Right ventricle myocardium superior (tissue), 1 donor: ENCODE results near the gene CIT. TPM values are rescaled to one million over a fixed set of nuclear protein-coding genes. Genes with fewer than 3 reads are reported as not detected.
A peak's percentile ranks its signal among the peaks of the same experiment; 100 is the strongest.
"Not testable (repeated sequence)": the region's sequence is repeated elsewhere in the genome, so short reads cannot be mapped to it uniquely, and the experiment has no call there.

Experiments
- ATAC-seq: fragments of 200-7000 bp; cut with Tn5 transposase; one replicate; pipeline ENCODE4 v1.9.1; 2020; ENCODE audit warnings: mild to moderate bottlenecking; ENCODE audit not compliant: poor library complexity
- DNase-seq: peaks from one replicate; pipeline ENCODE4 v3.0.0-alpha.2; 2020
- intact Hi-C: fragments of 100-400 bp; cut with DNase I; formaldehyde crosslinking; loops from one replicate; pipeline ENCODE4 v1.11.2; 2022
- total RNA-seq: library from RNA; stranded (reverse); fragmentation: NEBNext Ultra II Directional; extraction: Animal tissue kit (Norgen Biotek cat#: 25700); gene quantifications from one replicate; pipeline ENCODE4 v1.2.1, GENCODE V29; 2021
- donor health status: DM: no; HTN: yes; CAD: no; lungs with severe emphysema.

CIT gene
- total RNA-seq, 1 donor from 2014 or later: 2.6 TPM

DNA sequence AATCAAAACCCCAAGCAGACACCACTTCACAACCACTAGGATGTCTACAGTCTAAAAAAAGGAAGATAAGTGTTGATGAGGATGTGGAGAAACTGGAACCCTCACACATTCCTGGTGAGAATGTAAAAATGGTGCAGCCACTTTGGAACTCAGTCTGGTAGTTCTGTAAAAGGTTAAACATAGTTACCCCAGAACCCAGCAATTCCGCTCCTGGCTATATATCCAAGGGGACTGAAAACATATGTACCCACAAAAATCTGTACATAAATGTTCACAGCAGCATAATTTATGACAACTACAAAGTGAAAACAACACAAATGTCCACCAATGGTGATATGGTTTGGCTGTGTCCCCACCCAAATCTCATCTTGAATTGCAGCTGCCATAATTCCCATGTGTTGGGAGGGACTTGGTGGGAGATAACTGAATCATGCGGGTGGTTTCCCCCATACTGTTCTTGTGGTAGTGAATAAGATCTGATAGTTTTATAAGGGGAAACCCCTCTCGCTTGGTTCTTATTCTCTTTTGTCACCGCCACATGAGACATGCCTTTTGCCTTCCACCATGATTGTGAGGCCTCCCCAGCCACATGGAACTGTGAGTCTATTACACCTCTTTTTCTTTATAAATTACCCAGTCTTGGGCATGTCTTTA, 162.4 kb downstream of the CIT start:
- ATAC-seq: no peak
- intact Hi-C loops: no loop called here

GRCh38 chr12:119713551-119714031, 163.5 kb downstream of the CIT start:
- ATAC-seq (no peak), DNase-seq (no peak)
- intact Hi-C loops: no loop called here

More for the DNA sequence above, 162.4 kb downstream of the CIT start:
- no peak for DNase-seq

DNA sequence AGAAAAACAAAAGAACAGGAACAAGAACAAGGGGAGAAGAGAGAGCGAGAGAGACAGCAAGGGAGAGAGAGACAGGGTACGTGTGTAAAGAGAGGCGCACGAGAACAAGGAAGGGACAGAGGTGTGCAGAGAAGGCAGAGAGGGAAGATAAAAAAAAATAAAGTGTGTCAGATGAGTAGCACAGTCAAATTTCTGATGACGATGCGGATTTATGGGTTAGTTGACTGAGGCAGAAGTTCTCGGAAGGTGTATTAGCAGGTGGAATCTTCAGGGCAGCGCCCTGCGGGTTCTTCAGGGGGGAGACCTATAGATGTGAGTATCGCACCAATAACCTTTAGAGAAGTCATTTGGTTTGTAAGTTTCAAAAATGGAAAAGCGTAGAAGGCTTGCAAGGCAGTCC, 164.4 kb downstream of the CIT start:
- intact Hi-C loops: no loop called here
- DNase-seq (no peak), ATAC-seq (no peak)

- DNase-seq (no peak), ATAC-seq (no peak)
- intact Hi-C loops: no loop called here
These were observed 165.4 kb downstream of the CIT start for GRCh38 chr12:119711693-119712092.

DNA sequence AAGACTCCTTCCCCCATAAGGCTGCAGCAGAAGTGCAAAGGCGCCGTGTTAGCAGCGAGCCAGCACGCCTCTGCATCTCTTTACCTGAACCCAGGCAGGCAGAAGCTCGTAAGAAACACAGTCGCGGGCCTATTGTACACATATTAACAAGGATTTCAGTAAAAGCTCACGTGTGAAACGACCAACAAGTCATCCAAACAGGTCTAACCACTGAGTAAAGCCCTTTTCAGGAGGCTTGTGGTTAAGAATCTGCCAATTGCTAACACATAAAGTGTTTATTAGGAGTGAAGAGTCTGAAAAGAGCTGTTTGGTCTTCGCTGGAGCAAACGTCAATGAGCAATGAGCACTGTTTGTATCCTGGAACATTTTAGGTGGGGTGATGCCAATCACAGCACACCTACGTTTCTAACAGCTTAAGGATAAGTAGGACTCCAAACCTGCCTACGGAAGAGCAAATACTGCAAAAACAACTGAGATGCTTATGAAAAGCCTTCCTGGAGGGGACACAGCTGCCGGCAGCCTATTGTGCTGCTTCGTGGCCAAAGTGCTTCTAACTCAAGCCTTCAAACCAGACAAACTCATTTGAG, 166.1 kb downstream of the CIT start:
- ATAC-seq (no peak), DNase-seq (no peak)
- intact Hi-C loops: no loop called here

DNA sequence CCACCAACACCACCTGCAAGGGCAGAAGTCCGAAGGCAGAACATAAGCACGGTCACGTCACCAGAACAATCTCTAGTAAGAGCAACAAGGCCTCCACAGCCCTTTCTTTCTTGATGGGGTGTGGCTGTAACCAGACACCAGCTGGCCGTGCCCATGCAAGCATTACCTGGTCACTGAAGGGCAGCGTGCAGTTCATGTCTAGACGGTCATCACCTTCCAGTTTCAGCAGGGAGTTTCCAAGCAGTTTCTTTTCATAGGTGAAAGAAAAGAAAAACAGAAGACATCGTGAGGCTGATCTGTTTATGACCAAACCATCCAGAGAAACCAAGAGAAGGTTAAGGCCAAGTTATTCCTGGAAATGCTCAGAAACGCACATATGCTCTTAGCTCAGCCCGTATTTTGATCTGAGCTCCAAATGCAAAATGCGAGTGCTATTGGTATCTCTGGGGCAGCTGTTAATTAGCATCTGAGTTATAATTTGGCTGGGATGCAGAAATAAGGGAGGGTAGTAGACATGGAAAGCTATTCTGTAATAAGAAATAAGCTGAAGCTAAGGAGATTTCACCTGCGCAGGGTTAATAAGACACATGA, 166.7 kb downstream of the CIT start:
- intact Hi-C loops: no loop called here
- DNase-seq (no peak), ATAC-seq (no peak)

- DNase-seq, intact Hi-C loops, ATAC-seq: not testable (repeated sequence)
These were observed 170.7 kb downstream of the CIT start for GRCh38 chr12:119706427-119706826.

- intact Hi-C loops: no loop called here
- ATAC-seq (no peak), DNase-seq (no peak)
These were observed 171.9 kb downstream of the CIT start for GRCh38 chr12:119705182-119705581.

DNA sequence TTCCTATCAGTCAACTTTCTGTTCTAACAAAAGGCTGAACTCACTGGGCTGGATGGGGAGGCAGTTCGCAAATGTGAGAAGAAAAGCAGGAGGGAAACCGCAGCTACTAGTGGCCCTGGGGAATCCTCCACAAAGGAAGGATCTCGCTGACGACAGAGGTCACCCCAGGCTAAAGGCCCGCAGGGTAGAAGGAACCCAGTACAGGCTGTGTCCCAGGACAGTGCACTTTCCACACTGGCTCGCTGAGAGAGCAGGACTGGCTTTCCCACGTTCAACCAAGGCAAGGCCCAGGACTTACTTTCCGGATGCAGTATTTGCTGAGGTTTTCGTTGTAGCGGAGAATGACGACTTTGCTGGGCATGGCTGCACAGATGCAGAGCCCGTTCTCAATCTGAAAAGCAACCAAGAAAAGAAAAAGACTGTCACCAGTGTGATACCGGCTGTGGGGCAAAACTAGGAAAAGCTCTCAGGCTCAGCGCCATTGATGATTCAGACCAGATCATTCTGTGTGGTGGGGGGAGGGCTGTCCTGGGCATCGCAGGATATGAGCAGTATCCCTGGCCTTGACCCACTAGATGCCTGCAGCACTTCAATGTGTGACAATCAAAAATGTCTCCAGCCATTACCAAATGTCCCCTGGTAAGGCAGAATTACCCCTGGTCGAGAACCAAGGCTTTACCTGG, 172.9 kb downstream of the CIT start:
- intact Hi-C loops: no loop called here

DNA sequence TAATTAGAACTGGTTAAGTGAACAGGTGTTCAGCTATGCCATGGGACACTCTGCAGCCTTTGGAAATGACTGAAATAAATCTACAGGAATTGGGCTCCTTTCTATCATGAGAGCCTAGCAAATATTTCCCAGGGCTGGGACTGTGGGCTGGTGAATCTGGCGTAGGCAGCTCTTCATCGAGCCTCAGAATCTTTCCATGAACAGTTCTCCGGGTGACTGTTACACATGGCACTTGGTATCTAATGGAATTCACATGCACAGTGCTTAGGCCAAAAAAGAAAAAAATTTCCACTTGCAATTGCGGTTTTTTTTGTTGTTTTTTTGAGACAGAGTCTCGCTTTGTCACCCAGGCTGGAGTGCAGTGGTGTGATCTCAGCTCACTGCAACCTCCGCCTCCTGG, 177.0 kb downstream of the CIT start:
- no peak for ATAC-seq
- no peak for DNase-seq
- intact Hi-C loops: no loop called here

More for the DNA sequence above, 172.9 kb downstream of the CIT start:
- DNase-seq: no peak
- peak; percentile 80 for ATAC-seq

DNA sequence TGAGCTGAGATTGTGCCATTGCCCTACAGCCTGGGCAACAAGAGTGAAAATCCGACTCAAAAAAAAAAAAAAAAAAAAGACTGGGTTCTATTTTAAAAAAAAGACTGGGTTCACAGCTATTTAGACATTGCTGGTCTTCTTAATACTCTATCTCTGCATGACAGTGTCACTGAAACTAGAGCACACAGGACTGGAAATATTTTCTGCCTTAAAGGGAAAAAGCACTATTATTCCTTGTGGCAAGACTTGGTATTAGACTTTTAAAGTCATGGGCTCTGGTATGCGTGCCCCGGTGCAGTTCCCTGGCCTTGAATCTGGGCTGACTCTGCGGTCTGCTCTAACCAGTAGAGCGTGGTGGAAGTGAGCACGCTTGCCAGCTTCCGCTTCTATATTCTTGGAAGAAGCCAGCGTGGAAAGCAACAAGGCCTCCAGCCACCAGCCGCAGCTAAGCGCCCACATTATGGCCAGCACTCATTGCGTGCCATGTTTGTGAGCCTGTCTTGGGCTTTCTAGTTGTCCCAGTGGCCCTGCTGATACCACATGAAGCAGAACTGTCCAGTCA, 177.8 kb downstream of the CIT start:
- ATAC-seq: no peak
- intact Hi-C loops: no loop called here
- no peak for DNase-seq

- intact Hi-C loops: no loop called here
- no peak for ATAC-seq
- no peak for DNase-seq
These were observed 180.2 kb downstream of the CIT start for GRCh38 chr12:119696943-119697342.

GRCh38 chr12:119695034-119695433, 182.1 kb downstream of the CIT start:
- intact Hi-C loops: no loop called here
- no peak for ATAC-seq
- DNase-seq: no peak

DNA sequence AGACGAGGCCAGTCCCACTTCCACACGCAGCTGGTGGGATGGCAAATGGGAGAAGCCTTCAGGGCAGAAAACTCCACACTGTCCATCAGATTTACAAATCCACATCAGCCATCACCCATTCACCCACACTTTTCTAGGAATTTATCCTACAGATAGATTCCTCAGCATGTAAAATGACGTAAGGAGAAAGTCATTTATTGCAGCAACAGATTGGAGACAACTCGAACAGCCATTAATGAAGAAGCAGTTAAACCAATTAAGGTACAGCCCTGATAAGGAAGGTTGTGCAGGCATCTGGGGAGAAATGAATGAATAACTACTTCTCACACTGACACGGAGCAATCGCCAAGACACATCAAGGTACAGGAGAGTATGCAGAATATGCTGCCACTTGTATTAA, 183.0 kb downstream of the CIT start:
- no peak for DNase-seq
- intact Hi-C loops: no loop called here
- ATAC-seq: no peak

DNA sequence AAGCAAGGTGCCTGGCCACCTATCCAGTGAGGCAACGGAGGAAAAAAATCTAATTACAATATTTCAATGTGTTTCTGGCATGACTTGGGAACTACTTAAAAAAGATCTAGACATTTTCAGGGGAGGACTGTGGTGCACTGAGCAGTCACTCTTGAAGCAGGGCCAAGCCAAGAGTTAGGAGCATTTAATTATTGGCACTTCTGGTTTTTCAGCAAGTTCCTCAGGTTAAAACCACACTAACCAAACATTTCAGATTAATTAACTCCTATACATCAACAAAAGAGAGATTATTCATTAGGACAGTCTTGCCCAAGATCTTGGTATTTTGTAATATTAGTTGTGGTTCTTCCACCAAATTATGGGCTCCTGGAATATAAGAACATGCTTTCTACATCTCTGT, 183.6 kb downstream of the CIT start:
- ATAC-seq (no peak), DNase-seq (no peak)
- intact Hi-C loops: no loop called here

GRCh38 chr12:119692997-119693396, 184.1 kb downstream of the CIT start:
- intact Hi-C loops: no loop called here
- peak; percentile 58 for ATAC-seq
- DNase-seq: no peak

DNA sequence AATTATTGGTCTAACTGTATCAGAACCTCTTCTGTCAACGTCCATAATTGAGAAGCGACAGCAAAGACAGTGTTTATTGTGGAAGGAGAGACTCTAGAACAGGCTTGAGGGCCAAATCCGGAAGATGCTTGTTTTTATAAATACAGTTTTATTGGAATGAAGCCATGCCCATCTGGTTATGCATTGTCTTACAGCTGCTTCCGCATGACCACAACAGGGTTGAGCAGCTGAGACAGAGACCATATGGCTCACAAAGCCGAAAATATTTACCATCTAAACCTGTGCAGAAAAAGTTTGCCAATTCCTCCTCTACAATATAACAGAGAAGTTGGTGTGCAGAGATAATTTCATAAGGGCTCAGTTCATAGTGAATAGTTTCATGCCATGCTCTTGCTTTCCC, 184.7 kb downstream of the CIT start:
- DNase-seq (no peak), ATAC-seq (no peak)
- intact Hi-C loops: no loop called here

DNA sequence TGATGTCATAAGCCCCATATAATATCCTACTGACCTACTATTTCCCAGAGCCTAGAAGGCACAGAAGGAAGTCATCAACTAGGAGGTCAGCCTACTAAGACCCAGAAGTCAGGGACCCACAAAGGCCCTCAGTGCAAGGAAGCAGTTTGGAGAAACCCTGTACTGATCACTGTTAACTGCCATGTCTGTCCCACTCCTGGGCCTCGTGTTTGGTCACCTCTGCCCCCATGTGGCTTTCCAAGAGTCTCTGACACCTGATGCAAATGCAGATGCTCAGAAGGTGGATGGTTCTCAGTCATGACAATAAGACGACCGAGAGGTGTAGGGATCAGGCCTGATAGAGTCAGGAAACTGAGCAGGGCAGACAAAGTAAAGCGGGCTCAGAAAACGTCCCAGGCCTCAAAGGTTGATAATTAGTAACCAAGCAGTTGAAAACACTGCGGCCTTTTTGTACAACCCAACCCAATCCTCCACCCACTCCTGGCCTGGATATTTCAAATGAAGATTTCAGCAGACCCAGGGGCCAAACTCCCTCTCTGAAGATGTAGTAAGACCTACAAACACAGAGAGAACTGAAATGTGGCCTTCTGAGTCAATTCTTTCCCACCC, 185.8 kb downstream of the CIT start:
- ATAC-seq (no peak), DNase-seq (no peak)
- intact Hi-C loops: no loop called here

DNA sequence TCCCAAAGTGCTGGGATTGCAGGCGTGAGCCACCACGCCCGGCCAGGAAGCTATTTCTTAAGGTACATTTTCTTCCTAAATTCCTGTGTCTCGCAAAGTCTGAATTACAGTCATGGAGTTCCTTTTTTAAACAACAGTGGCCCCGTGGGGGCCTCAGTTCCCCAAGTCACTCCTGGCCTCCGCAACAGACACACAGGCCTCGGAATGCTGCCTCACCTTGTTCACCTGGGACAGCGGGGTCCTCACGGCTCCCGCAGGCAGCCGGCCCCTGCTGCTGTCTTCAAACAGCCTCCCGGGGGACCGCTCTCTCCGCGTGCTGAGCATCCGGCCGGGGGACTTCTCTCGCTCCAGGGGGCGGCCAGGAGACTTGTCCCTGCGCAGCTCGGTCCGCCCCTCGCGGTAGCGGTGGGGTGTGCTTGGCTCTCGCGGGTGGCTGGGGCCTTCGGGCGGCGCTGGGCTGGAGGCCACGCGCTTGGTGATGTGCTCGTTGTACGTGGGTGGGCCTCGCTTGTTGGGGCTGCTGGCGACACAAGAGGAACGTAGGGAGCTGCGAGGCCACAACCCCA, 187.1 kb downstream of the CIT start:
- ATAC-seq (no peak), DNase-seq (no peak)
- intact Hi-C loops: no loop called here
